GM18517 (cell line): ENCODE results near the gene LRP3.

Experiments
- ATAC-seq: cut with Tn5 transposase; IDR thresholded peaks from one replicate; pipeline ENCODE4 v1.9.1; 2021; ENCODE audit warnings: mild to moderate bottlenecking, moderate library complexity; ENCODE audit not compliant: unreplicated experiment

Gene LRP3

DNA sequence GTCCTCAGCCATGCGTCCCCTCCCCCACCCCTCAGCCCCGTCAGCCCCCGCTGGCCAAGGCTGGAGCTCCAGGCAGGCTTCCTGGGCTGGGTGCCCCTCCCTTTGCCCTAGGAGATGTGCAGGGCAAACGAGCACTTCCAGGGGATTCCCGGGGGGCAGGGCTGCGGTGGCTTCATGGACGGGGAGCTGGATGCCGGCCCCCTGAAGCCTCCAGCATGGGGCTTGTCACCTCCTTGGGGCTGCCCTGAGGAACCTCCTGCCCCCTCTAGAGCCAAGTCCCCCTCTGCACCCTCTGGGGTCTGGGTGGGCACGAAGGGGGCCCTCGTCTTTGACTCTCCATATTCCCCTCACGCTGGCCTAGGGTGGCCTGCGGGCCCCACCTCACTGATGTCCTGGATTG is 56.9 kb downstream of the LRP3 start:
- no peak for ATAC-seq

DNA sequence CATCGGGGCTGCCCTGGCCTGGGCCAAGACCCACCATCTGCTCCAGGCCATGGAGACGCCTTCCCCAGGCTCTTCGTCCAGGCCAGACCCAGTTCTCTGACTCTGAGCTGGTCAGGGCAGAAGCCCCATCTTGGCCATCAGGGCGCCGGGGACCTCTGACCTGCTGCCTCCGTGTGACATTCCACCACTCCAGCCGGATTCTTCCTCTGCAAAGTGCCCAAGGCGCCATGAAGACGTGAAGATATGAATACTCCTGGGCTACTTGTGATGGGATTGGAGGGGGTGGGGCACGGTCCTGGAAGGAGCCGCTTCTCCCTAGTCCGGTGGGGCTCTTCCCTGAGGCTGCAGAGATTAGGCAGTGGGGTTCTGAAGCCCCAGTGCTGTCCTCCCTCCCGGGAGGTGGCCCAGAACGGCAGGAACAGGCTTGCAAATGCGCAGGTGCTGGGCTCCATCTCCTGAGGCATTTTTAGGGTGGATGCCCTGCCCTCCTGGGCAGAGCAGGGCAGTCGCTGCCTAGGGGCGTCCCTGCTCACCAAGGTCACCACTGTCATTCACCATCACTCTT is 57.5 kb downstream of the LRP3 start:
- no peak for ATAC-seq

DNA sequence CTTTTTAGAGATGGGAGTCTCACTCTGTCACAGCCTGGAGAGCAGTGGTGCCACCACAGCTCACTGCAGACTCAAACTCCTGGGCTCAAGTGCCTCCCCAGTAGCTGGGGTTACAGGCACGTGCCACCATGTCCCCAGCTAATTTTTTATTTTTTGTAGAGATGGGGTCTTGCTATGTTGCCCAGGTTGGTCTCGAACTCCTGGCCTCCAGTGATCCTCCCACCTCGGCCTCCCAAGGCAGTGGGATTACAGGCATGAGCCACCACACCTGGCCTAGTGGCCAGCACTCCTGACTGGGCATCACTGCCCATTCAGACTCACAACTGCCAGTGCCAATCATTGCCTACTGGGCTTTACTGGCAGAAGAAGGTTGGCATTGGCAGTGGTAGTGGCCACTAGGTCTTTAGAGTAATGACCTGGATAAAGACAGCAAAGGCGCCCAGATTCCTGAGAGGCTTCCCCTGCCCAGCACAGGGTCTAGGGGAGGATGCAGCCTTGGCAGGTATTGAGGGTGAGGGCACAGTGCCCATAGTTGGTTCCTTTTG is 58.4 kb downstream of the LRP3 start:
- no peak for ATAC-seq

- no peak for ATAC-seq
Measured at GRCh38 chr19:33252971-33253370, 58.8 kb downstream of the LRP3 start.

DNA sequence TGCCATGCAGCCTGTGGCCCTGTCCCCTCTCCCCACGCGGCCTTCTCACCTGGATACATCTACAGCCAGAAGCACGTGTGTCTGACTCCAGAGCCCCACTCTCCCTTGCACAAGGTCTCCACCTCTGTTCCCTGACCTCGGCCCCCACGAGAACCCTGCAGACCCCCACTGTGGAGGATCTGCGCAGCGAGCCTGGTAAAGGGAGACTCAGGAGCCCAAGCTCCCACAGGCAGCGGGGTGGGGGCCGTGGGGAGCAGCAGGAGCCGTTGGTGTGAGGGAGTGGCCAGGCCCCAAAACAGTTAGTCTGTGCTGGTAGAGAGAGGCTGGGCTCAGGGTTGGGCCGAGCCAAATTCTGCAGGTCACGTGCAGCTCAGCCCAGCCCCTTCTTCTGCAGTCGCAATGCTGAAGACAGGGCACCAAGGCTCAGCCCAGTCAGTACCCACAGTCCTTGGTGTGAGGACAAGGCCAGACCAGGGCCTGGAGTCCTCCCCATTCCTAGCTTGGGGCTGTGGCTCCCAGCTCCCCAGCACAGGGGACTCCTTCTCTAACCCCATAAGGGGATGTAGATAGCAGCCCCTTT is 60.2 kb downstream of the LRP3 start:
- ATAC-seq: no peak

DNA sequence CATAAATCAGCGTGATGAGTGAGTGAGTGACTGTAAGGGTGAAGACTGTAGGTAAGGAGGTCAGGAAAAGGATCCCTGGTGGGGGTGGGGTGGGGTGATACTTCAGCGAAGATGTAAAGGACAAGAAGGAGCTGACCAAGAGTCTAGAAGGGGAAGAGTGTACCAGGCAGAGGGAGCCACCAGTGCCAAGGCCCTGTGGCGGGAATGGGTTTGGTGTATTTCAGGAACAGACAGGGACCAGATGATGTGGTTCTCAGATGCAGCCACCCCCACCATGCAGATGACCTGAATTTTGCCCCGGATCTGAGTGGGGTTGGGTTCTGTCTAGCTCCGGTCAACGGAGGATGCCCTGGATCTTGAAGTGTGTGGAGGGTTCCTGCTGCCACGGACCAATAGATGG is 61.7 kb downstream of the LRP3 start:
- ATAC-seq: no peak

DNA sequence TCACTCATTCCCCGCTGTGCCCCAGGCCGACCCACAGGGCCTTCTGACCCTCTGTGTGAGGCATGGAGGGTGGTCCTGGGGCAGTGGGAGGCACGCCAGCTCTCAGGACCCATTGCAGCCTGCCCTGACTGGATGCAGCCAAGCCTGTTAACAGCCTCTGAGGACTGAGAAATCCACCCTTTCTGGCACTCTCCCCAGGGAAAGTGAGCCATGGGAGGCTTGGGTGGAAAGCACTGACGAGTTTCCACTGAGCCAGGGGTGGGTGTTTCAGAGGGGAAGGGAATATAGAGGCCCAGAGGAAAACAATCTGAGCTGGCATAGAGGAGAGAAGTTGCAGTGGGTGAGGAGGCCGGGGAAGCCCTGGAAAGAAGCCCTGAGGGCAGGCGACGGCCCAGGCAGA is 62.1 kb downstream of the LRP3 start:
- ATAC-seq: no peak

- ATAC-seq: no peak
Measured at GRCh38 chr19:33257828-33258227, 63.7 kb downstream of the LRP3 start.
